ENCODE measurements around the gene ACY1. TPM values are rescaled to one million over a fixed set of nuclear protein-coding genes. Genes with fewer than 3 reads are reported as not detected.

Gene ACY1
- total and polyA plus RNA-seq, 4 experiments from 2014 or later, result 7.7 to 14.9 (median 9.9) TPM

DNA sequence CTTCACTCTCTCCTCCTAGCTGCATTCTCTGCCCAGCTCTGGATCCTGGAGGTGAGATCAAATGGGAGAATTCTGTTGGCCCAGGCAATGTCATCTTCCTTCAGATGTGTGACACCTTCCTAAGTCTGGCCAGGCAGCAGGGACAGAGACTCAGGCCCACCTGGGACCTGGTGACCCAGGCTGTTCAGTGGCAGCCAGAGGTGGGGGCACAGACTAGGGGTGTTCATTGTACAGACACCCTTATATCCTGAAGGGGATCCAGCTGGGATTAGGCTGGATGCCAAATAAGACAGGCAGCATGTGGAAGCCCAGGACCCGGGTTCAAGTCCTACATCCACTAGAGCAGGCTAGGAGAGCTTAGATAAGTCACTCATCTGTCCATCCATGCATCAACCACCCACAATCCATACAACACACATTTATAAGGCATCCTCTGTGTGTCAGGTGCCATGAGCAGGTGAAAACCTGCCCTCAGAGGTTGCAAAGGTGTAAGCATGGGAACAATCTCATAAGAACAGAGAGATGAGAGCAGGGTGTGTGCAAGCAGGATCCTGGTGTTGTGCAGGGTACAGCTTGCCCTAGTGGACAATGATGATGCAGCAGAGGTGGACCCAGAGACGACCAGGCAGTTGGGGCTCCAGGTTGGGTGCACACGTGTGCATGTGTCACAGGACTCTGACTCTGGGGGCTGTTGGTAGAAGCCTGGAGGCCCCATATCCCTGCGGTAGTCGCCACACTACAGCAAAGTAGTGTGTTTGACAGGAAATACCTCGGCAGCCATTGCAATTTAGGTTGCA, 30.7 kb downstream of the ACY1 start:
- Histone ChIP-seq H3K36me3 (ENCODE audit: insufficient read depth, low read length) (no peaks in the 10 kb centered on the region), H3K4me3 (ENCODE audit: low read length in 2 of 2) (no peak overlapping the region), H3K27me3 (ENCODE audit: insufficient read depth, low read length) (no peaks in the 10 kb centered on the region), H3K4me1 (ENCODE audit: insufficient read depth, low read length) (no peaks in the 10 kb centered on the region), H3K9me3 (ENCODE audit: control insufficient read depth in 1 of 2, low read length in 2 of 2) (no peaks in the 10 kb centered on the region), H3K27ac (ENCODE audit: low read depth, low read length) (no peak overlapping the region)
- Mint-ChIP-seq H3K4me1 (peaks cover 0 to 3% (median 0%) of the 10 kb centered on the region in 4 donors), H3K4me3 (no peak overlapping the region), H3K27me3 (no peaks in the 10 kb centered on the region), H3K27ac (peak overlapping the region in 2 of 7 donors; percentile 29 to 32), H3K36me3 (no peaks in the 10 kb centered on the region), H3K9me3 (peaks cover 0 to 6% (median 0%) of the 10 kb centered on the region in 8 donors)
- intact Hi-C loops (cut with micrococcal nuclease), result no loop called here
- ChIA-PET CTCF (ENCODE audit: partially characterized antibody) (interaction anchor here (1.2 to 1.7 kb wide), 4 partner anchors 9 to 109 kb away, joined by 3 to 4 read pairs (median 4); partner anchors contain the start of gene DUSP7), POLR2A (ENCODE audit: partially characterized antibody) (no interaction called here)
- no peak for DNase-seq

GRCh38 chr3:52014613-52015012, 31.3 kb downstream of the ACY1 start:
- peaks cover 0 to 3% (median 0%) of the 10 kb centered on the region in 4 donors for H3K4me1 Mint-ChIP-seq
- ChIA-PET CTCF (ENCODE audit: partially characterized antibody) (interaction anchor here (1.5 to 1.7 kb wide), 3 partner anchors 39 to 109 kb away, joined by 3 to 4 read pairs (median 4); partner anchors contain the start of gene DUSP7), POLR2A (ENCODE audit: partially characterized antibody) (no interaction called here)
- H3K27ac Mint-ChIP-seq, result no peak overlapping the region
- peaks cover 0 to 6% (median 0%) of the 10 kb centered on the region in 8 donors for H3K9me3 Mint-ChIP-seq
- Histone ChIP-seq H3K4me1 (ENCODE audit: insufficient read depth, low read length) (no peaks in the 10 kb centered on the region), H3K9me3 (ENCODE audit: control insufficient read depth in 1 of 2, low read length in 2 of 2) (no peaks in the 10 kb centered on the region), H3K36me3 (ENCODE audit: insufficient read depth, low read length) (no peaks in the 10 kb centered on the region), H3K27me3 (ENCODE audit: insufficient read depth, low read length) (no peaks in the 10 kb centered on the region), H3K4me3 (ENCODE audit: low read length in 2 of 2) (no peak overlapping the region), H3K27ac (ENCODE audit: low read depth, low read length) (no peak overlapping the region)
- no peaks in the 10 kb centered on the region for H3K36me3 Mint-ChIP-seq
- no peak overlapping the region for H3K4me3 Mint-ChIP-seq
- no peaks in the 10 kb centered on the region for H3K27me3 Mint-ChIP-seq
- DNase-seq, result no peak
- intact Hi-C loops (cut with micrococcal nuclease), result no loop called here

DNA sequence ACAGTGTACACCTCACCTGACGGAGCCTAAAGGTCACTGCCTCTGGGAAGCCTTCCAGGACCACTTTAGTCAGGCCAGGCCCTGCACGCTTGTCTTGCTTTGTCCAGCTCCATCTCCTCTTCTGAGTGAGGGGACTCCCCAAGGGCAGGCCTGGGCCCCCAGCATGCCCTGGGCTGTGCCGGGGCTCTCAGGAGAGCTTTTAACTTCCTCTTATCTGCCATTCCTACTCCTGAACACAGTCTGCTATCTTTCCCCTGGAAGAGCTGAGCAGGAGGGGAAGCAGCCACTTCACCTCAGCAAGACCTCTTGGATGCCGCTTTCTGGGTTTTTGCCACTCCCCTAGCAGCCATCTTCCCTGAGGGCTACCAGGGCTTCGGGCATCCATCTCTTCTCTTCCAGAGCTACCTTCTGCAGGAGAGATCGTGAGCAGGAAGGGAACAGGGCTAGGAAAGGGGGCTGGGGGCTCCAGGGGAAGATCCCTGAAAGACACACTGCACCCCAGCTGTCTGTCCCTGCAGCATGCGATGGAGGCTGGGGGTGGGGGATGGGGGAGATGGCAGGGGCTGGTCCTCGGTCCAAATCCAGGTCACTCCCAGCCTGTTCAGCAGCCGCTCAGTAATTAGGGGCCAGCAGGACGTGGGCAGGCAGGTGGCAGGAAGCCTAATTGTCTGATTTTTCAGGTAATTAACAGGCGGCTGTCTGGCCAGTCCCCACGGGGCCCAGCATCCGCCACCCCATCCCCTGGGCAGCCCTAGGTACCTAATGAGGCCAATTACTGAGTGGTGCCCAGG, 32.3 kb downstream of the ACY1 start:
- Histone ChIP-seq H3K36me3 (ENCODE audit: insufficient read depth, low read length) (no peaks in the 10 kb centered on the region), H3K4me3 (ENCODE audit: low read length in 2 of 2) (no peak overlapping the region), H3K27ac (ENCODE audit: low read depth, low read length) (no peak overlapping the region), H3K4me1 (ENCODE audit: insufficient read depth, low read length) (no peaks in the 10 kb centered on the region), H3K9me3 (ENCODE audit: control insufficient read depth in 1 of 2, low read length in 2 of 2) (no peaks in the 10 kb centered on the region), H3K27me3 (ENCODE audit: insufficient read depth, low read length) (no peaks in the 10 kb centered on the region)
- no peak for DNase-seq
- Mint-ChIP-seq H3K36me3 (no peaks in the 10 kb centered on the region), H3K4me3 (no peak overlapping the region), H3K27me3 (no peaks in the 10 kb centered on the region), H3K27ac (peak overlapping the region in 1 of 7 donors; percentile 43), H3K9me3 (peaks cover 0 to 6% (median 0%) of the 10 kb centered on the region in 8 donors), H3K4me1 (no peaks in the 10 kb centered on the region)
- CTCF ChIA-PET (ENCODE audit: partially characterized antibody), result interaction anchor here (1.5 kb wide), 1 partner anchor 38 kb away, joined by 3 read pairs; no protein-coding TSS in a partner anchor
- intact Hi-C loops (cut with micrococcal nuclease), result no loop called here
- POLR2A ChIA-PET (ENCODE audit: partially characterized antibody), result no interaction called here

DNA sequence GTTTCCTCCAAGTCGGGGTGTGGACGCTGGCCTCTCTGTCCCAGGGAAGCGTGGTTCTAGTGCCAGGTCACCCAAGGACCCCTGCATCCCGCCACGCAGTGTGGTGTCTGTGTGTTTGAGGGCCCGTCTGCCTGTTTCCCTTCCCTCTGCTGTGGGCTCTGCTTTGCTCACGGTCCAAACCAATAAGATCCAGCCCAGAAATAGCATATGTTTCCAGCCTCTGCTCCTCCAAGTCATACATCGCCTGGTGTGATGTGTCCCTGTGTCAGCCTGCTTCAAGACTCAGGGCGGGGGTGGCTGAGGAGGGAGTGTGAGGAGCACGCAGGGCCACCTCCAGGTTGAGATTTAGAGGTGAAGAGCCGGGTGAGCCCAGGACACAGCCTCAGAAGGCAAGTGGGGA, 34.3 kb downstream of the ACY1 start:
- POLR2A ChIA-PET (ENCODE audit: partially characterized antibody), result no interaction called here
- no peak overlapping the region for H3K4me3 Mint-ChIP-seq
- H3K27me3 Mint-ChIP-seq, result no peaks in the 10 kb centered on the region
- no peak overlapping the region for H3K4me3 ChIP-seq (ENCODE audit: low read length in 2 of 2)
- no peaks in the 10 kb centered on the region for H3K36me3 ChIP-seq (ENCODE audit: insufficient read depth, low read length)
- H3K9me3 ChIP-seq (ENCODE audit: control insufficient read depth in 1 of 2, low read length in 2 of 2), result no peaks in the 10 kb centered on the region
- no peaks in the 10 kb centered on the region for H3K27me3 ChIP-seq (ENCODE audit: insufficient read depth, low read length)
- CTCF ChIA-PET (ENCODE audit: partially characterized antibody), result interaction anchor here (1.5 kb wide), 1 partner anchor 39 kb away, joined by 4 read pairs; no protein-coding TSS in a partner anchor
- no peak for DNase-seq
- peaks cover 0 to 5% (median 1%) of the 10 kb centered on the region in 4 donors for H3K4me1 Mint-ChIP-seq
- no peaks in the 10 kb centered on the region for H3K4me1 ChIP-seq (ENCODE audit: insufficient read depth, low read length)
- no peak overlapping the region for H3K27ac ChIP-seq (ENCODE audit: low read depth, low read length)
- intact Hi-C loops (cut with micrococcal nuclease), result no loop called here
- H3K9me3 Mint-ChIP-seq, result peaks cover 0 to 4% (median 0%) of the 10 kb centered on the region in 8 donors
- no peak overlapping the region for H3K27ac Mint-ChIP-seq
- H3K36me3 Mint-ChIP-seq, result no peaks in the 10 kb centered on the region

- Histone ChIP-seq H3K4me1 (ENCODE audit: insufficient read depth, low read length) (no peaks in the 10 kb centered on the region), H3K4me3 (ENCODE audit: low read length in 2 of 2) (no peak overlapping the region), H3K27ac (ENCODE audit: low read depth, low read length) (no peak overlapping the region), H3K36me3 (ENCODE audit: insufficient read depth, low read length) (no peaks in the 10 kb centered on the region), H3K9me3 (ENCODE audit: control insufficient read depth in 1 of 2, low read length in 2 of 2) (no peaks in the 10 kb centered on the region), H3K27me3 (ENCODE audit: insufficient read depth, low read length) (no peaks in the 10 kb centered on the region)
- CTCF ChIA-PET (ENCODE audit: partially characterized antibody), result interaction anchor here (1.5 kb wide), 1 partner anchor 38 kb away, joined by 4 read pairs; no protein-coding TSS in a partner anchor
- no peak overlapping the region for H3K4me3 Mint-ChIP-seq
- no peaks in the 10 kb centered on the region for H3K27me3 Mint-ChIP-seq
- peaks cover 0 to 2% (median 0%) of the 10 kb centered on the region in 8 donors for H3K9me3 Mint-ChIP-seq
- POLR2A ChIA-PET (ENCODE audit: partially characterized antibody), result no interaction called here
- H3K27ac Mint-ChIP-seq, result peak overlapping the region in 1 of 7 donors; percentile 37
- DNase-seq, result no peak
- no peaks in the 10 kb centered on the region for H3K36me3 Mint-ChIP-seq
- intact Hi-C loops (cut with micrococcal nuclease), result no loop called here
- H3K4me1 Mint-ChIP-seq, result peaks cover 0 to 5% (median 1%) of the 10 kb centered on the region in 4 donors
Observed at GRCh38 chr3:52018319-52019000, 35.1 kb downstream of the ACY1 start.

DNA sequence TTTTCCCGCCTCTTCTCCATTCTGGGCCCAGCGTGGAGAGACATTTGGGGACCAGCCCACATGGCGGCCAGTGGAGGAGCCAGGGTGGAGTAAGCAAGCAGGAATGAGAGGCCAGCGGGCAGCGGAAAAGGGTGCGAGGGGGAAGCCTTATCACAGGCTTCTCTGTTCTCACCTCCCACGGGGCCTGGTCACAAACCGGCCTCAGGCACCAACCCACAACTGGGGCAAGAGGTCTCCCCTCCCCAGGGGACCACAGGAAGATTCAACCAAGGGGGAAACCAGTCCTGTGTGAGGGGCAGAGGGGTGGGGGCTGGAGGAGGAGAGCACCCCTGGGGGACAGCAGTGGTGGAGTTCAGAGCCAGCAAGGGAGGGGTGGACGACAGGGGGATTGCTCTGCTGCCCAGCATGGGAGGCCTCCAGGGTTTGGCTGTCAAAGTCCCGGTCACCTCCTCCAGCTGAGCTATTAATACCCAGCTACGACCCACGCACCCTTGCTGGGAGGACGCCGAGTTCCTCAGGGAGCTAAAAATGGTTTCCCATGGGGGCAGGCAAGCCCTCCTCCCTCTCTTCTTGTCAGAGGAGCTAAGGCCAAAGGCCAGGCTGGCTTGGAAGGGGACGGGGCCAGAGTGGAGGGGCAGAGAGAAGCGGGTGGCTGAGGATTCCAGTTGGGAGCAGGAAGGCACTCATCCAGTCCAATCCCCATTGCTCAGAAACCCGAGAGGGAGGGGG, 36.2 kb downstream of the ACY1 start:
- Mint-ChIP-seq H3K9me3 (peaks cover 0 to 2% (median 0%) of the 10 kb centered on the region in 8 donors), H3K36me3 (no peaks in the 10 kb centered on the region), H3K27ac (no peak overlapping the region), H3K27me3 (no peaks in the 10 kb centered on the region), H3K4me3 (no peak overlapping the region), H3K4me1 (peaks cover 0 to 6% (median 4%) of the 10 kb centered on the region in 4 donors)
- Histone ChIP-seq H3K9me3 (ENCODE audit: control insufficient read depth in 1 of 2, low read length in 2 of 2) (no peaks in the 10 kb centered on the region), H3K4me3 (ENCODE audit: low read length in 2 of 2) (no peak overlapping the region), H3K36me3 (ENCODE audit: insufficient read depth, low read length) (no peaks in the 10 kb centered on the region), H3K4me1 (ENCODE audit: insufficient read depth, low read length) (peaks cover 5% of the 10 kb centered on the region), H3K27me3 (ENCODE audit: insufficient read depth, low read length) (no peaks in the 10 kb centered on the region), H3K27ac (ENCODE audit: low read depth, low read length) (no peak overlapping the region)
- intact Hi-C loops (cut with micrococcal nuclease), result no loop called here
- CTCF ChIA-PET (ENCODE audit: partially characterized antibody), result no interaction called here
- POLR2A ChIA-PET (ENCODE audit: partially characterized antibody), result no interaction called here
- DNase-seq, result no peak

Data from CD4-positive, alpha-beta memory T cell (primary cell).